ENCODE data around the gene PIWIL4.
"Not testable (repeated sequence)": the region's sequence is repeated elsewhere in the genome, so short reads cannot be mapped to it uniquely, and the experiment has no call there.

PIWIL4 gene

DNA sequence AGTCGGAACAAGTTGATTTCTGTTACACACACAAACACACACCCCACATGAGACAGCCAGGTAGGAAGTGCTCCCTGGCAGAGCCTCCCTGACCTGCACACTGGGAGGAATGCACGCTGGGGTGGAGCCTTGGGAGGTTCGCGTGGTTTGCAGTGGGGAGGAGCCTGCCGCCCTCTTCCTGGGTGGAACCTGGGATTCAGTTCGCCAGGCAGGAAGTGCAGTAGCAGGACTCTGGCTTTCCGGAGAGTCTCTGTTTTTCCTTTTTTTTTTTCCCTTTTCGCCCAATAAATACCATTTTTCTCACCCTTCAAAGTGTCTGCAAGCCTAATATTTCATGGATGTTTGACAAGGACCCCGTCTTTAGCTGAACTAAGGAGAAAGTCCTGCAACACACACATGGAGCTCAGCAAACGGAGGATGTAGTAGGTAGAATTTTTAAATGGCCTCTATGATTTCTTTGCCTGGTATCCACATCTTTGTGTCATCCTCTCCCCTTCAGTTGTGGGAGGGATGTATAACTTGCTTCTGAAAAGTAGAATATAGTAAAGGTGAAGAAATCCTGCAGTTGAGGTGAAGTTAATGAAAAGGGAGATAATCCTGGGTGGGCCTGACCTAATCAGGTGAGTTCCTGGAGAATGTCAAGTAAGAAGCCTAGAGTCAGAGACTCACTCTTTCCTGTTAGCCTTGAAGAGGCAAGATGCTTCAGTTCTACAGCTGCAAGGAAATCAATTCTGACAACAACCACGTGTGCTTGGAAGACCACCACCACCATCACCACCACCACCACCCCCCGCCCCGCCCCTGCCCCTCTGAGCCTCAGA lies 72.9 kb downstream of the PIWIL4 start:
- DNase-seq, result no peak

- no peak for DNase-seq
Observed at GRCh38 chr11:94641167-94641761, 74.1 kb downstream of the PIWIL4 start.

GRCh38 chr11:94643186-94643585 lies 76.0 kb downstream of the PIWIL4 start:
- DNase-seq, result not testable (repeated sequence)

DNA sequence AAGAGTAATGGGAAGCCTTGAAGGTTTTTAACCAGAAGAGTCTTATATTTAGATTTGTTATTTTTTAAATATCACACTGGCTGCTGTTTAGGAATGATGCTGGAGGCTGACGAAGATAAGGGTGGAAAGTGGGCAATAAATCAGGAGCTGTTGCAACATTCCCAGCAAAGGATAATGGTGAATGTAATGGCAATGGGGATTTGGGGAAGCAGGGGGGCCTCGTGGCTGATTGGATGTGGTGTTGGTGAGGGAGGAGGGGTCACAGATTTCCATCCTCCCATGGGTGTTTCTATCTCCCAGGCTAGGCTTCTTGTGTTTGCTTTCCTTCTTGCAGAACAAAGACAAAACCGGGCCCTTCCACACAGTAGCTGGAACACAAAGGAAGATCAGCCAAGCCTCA lies 80.8 kb downstream of the PIWIL4 start:
- no peak for DNase-seq

- DNase-seq, result no peak
Observed at GRCh38 chr11:94648789-94649188, 81.6 kb downstream of the PIWIL4 start.

DNA sequence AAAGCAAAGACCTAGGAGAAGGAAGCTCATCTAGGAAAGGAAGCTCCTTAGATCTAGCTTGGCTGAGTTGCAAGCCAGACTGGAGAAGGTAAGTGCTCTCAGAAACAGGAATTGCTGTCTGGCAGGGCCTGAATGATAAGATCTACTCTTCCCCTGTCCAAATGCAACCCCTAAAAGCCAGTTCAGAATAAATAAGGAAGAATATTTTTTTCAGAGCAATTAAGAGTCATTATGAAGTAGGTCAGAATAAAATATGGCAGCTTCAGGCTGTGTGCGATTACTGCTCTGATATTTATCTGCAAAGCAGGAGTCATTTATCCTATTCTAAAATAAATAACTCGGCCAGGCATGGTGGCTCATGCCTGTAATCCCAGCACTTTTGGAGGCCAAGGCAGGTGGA lies 82.1 kb downstream of the PIWIL4 start:
- DNase-seq, result no peak

DNA sequence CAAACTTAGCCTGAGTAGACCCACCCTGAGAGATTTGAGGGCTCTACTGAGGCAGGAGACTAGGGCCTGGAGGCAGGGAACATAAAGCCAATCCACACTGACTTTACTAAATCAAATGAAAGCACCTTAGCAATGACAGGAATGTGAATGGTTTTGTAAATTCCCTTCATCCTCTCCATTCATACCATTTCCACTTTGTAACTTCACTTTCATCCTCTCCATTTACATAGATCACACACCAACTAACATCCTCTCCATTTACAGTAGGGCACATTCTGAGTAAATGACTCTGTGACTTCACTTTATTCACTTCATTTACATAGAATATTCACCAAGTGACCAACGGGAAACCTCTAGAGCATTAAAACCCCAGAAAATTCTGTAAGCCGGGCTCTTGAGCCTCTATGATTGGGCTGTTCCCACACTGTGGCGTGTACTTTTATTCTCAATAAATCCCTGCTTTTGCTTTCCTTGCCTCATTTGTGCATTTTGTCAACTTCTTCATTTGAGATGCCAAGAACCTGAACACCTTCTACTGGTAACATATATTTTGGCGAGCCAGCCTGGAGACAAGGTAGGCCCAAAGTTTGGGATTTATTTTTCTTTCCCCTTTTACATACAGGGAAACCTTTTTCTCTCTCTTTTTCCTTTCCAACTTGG lies 82.9 kb downstream of the PIWIL4 start:
- no peak for DNase-seq

- peak; percentile 77 for DNase-seq
Observed at GRCh38 chr11:94650756-94651155, 83.6 kb downstream of the PIWIL4 start.

GRCh38 chr11:94652735-94653284 lies 85.6 kb downstream of the PIWIL4 start:
- DNase-seq, result no peak

GRCh38 chr11:94653561-94653960 lies 86.4 kb downstream of the PIWIL4 start:
- DNase-seq, result no peak

GRCh38 chr11:94654201-94654600 lies 87.0 kb downstream of the PIWIL4 start:
- no peak for DNase-seq

GRCh38 chr11:94655291-94655690 lies 88.1 kb downstream of the PIWIL4 start:
- DNase-seq, result no peak

DNA sequence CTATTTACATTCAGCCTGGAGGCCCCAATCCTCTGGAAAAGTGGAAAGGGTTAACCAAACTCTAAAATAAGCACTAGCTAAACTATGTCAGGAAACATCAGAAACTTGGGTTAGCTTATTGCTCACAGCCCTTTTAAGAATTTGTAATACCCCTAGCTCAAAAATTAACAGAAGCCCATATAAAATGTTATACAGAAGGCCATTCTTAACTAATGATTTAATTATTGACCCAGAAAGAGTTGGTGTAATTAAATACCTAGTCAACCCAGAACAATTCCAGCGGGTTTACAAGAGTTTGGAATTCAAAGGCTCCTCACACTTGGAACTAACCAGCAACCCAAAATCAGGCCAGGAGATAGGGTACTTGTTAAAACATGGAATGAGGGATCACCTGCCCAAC lies 88.8 kb downstream of the PIWIL4 start:
- DNase-seq, result no peak

GRCh38 chr11:94656968-94657367 lies 89.8 kb downstream of the PIWIL4 start:
- DNase-seq, result no peak

DNA sequence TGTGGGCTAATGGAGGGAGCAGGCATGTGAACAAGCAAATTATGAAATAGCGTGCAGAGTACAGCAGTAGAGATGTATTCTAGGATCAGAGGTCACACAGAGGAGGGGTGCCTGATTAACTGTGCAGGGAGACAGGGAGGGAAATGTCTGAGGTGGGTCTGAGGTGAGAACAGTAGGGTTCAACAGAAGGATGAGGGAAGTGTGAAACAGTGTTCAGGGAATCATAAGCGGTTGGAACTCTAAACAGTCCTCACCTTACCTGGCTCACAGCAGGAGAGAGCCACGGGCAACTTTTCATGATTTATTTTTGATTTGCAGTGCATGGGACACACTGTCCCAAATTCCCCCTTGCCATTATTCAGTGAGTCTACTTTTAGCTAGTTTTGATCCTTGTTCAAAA lies 90.5 kb downstream of the PIWIL4 start:
- DNase-seq, result no peak

- DNase-seq, result no peak
Observed at GRCh38 chr11:94658386-94658785, 91.2 kb downstream of the PIWIL4 start.

DNA sequence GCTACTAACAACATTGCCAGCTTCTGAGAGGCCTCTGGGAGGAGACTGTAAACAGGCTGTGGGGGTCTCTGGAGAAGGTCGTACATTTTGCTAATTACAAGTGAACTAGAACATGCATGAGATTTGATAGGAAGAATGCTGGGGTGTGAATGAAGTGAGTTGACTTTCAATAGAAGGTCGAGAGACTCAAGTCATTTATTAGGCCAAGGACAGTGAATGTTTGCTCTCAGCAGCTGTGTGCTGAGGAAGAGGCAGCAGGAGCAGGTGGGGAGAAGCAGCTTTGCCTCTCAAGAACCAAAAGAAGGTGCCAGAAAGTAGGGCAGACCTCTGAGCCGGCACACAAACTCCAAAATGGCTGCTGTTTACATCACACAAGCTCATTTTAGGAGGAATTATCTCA lies 91.7 kb downstream of the PIWIL4 start:
- no peak for DNase-seq

DNA sequence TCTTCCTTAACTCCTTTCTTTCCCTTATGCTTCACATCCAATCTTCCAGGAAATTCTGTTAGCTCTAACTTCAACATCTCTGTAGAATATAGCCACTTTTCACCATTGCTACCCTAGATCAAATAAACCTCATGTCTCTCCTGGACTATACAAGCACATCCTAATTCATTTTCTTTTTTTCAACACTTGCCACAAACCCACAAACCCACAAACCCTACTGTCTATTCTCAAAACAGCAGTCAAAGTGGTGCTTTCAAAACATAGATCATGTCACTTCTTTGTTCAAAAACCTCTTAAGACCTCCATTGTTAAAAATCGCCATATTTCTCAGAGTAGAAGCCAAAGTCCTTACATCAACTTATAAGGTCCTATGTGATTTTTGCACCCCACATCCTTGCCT lies 94.3 kb downstream of the PIWIL4 start:
- DNase-seq, result no peak

DNA sequence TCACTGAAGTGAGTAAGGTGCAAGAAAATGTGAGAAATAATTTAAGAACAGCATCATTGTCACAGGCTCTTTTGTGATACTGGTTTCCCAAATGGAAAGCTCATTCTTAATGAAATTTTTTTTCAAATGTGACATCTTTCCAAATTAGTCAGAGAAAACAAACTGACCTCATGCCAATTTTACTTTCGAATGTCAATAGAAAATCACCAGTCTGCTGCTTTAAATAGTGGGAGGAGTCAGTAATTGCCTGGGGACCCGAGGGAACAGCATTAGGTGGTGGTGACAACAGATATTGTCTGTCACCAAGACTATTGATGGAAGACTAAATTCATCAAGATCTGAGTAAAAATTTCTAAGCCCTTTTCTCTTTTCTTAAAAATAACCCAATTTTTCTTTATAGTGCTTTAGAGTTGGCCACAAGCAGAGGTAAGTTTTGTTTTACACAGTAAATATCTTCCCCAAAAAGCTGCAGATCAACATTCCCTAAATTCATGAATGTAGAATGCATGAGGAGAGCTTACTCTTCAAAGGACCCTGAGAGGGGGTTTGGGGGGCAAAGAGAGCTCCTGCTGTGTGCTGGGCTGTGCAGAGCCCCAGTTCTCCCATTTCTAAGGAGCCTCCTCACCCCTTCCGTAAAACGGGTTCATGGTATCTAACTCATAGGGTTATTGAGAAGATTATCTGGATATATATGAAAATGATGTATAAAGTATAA lies 95.1 kb downstream of the PIWIL4 start:
- DNase-seq, result no peak

GRCh38 chr11:94662846-94663390 lies 95.8 kb downstream of the PIWIL4 start:
- no peak for DNase-seq

- DNase-seq, result no peak
Observed at GRCh38 chr11:94664346-94664745, 97.2 kb downstream of the PIWIL4 start.

- DNase-seq, result no peak
Observed at GRCh38 chr11:94665116-94665659, 98.0 kb downstream of the PIWIL4 start.
